ENCODE results near the gene VAPA. TPM values are rescaled to one million over a fixed set of nuclear protein-coding genes. Genes with fewer than 3 reads are reported as not detected.

Gene VAPA
- total and polyA plus RNA-seq, 7 donors, result 181 to 336 (median 263) TPM

DNA sequence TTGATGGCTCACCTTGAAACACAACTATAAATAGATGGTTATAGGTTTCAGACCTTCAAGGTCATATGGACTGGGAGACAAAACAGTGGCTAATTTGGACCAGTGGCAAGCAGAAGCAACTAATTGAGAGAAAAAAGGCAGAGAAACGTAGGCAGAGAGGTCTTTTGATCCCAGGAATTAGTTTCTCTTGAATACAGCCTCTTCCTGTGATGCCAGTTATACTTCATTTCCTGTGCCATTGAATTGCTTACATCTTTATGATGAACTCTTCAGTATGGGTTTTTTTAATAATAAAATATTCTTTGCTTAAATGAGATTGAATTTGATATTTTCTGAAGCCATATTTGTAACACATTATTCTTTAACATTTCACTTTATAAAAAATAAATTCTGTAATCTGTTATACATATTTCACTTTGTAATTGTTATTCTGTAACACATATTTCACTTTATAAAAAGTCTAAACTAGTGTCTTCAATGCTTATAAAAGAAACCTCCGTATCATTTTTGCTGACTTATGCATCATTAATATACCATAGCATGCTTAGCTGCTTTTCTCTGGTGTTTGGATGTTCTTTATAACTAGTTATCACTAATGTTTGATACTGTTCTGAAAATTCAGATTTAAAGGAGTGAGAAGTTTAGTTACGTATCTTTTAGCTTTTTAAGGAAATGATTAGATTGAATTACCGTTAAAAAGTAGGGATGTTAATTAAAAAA, 8.9 kb downstream of the VAPA start:
- no peak overlapping the region for H3K4me3 ChIP-seq
- no peaks in the 10 kb centered on the region for H3K36me3 ChIP-seq
- no peaks in the 10 kb centered on the region for H3K27me3 ChIP-seq
- H3K9me3 ChIP-seq, result no peaks in the 10 kb centered on the region
- DNase-seq, result no peak
- peak overlapping the region in 2 of 4 donors; percentile 8 to 20 for H3K27ac ChIP-seq
- peaks cover 0 to 98% (median 91%) of the 10 kb centered on the region in 4 donors for H3K4me1 ChIP-seq
- WGBS, 2 donors, result 67 to 76% methylated on average over 4 of the region's 4 CpGs
- intact Hi-C loops (cut with DNase I), result no loop called here
- TF ChIP-seq POLR2AphosphoS5 (IDR thresholded peaks at IDR 0.05) (no peak), EP300 (IDR thresholded peaks at IDR 0.05) (no peak), POLR2A (IDR thresholded peaks at IDR 0.05) (no peak)
- TF ChIP-seq, protein P1, sequence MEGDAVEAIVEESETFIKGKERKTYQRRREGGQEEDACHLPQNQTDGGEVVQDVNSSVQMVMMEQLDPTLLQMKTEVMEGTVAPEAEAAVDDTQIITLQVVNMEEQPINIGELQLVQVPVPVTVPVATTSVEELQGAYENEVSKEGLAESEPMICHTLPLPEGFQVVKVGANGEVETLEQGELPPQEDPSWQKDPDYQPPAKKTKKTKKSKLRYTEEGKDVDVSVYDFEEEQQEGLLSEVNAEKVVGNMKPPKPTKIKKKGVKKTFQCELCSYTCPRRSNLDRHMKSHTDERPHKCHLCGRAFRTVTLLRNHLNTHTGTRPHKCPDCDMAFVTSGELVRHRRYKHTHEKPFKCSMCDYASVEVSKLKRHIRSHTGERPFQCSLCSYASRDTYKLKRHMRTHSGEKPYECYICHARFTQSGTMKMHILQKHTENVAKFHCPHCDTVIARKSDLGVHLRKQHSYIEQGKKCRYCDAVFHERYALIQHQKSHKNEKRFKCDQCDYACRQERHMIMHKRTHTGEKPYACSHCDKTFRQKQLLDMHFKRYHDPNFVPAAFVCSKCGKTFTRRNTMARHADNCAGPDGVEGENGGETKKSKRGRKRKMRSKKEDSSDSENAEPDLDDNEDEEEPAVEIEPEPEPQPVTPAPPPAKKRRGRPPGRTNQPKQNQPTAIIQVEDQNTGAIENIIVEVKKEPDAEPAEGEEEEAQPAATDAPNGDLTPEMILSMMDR (IDR thresholded peaks at IDR 0.05), result no peak

DNA sequence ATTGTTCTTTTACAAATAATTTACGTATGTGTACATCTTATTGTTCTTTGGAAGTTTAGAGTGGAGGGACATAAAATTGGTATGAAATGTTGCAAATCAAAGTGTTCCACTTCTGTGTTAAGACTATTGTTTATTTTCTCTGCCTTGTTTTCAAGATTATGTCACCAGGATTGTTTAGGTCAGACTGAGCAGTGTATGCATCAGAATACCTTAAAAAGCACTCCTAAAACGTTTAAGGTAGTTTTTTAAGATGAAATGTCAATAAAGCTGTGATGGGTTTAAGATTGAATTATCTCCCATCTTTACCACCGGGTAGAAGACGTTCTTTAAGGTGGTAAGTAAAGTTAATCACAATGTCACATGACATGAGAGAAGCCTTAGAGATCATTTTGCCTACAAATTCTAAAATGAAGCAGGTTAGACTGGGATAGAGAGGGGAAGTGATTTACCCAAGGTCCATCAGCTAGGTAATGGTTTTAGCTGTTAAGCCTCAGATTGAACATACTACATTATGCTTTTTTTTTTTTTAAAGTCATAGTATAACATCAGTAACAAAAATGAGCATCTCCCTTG, 10.6 kb downstream of the VAPA start:
- DNase-seq, result no peak
- Histone ChIP-seq H3K4me1 (peaks cover 0 to 98% (median 92%) of the 10 kb centered on the region in 4 donors), H3K36me3 (no peaks in the 10 kb centered on the region), H3K27me3 (no peaks in the 10 kb centered on the region), H3K9me3 (no peaks in the 10 kb centered on the region), H3K4me3 (no peak overlapping the region), H3K27ac (peak overlapping the region in 3 of 4 donors; percentile 35 to 50 (median 49))
- 44 to 48% methylated on average over 4 of the region's 4 CpGs for WGBS, 2 donors
- intact Hi-C loops (cut with DNase I), result no loop called here
- TF ChIP-seq, protein P1 (IDR thresholded peaks at IDR 0.05), result no peak
- no peak for TF ChIP-seq EP300 (IDR thresholded peaks at IDR 0.05)
- no peak for TF ChIP-seq POLR2AphosphoS5 (IDR thresholded peaks at IDR 0.05)
- no peak for TF ChIP-seq POLR2A (IDR thresholded peaks at IDR 0.05)

DNA sequence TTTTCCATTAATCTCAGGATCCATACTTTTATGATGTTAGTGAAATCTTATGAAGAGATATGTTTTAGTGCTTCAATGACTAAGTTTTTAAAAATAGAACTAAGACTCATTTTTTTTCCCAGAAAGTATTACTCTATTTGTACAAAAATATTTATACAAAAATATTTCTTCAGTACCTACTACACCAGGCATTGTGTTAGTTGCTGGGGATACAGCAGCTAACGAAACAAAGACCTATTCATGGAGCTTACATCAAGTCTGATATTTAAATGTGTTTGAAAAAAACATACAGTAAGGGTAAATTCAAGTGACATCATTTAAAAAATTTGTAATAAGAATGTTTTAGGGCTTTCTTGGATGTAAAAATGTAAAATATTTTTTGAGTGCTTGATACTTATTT, 11.6 kb downstream of the VAPA start:
- H3K4me1 ChIP-seq, result peaks cover 0 to 96% (median 88%) of the 10 kb centered on the region in 4 donors
- H3K27me3 ChIP-seq, result no peaks in the 10 kb centered on the region
- H3K4me3 ChIP-seq, result no peak overlapping the region
- peak overlapping the region in 3 of 4 donors; percentile 22 to 50 (median 49) for H3K27ac ChIP-seq
- H3K36me3 ChIP-seq, result no peaks in the 10 kb centered on the region
- 77 to 87% methylated on average over 1 of the region's 1 CpG for WGBS, 2 donors
- no peaks in the 10 kb centered on the region for H3K9me3 ChIP-seq
- TF ChIP-seq POLR2AphosphoS5 (IDR thresholded peaks at IDR 0.05) (no peak), POLR2A (IDR thresholded peaks at IDR 0.05) (no peak)
- TF ChIP-seq, protein P1 (IDR thresholded peaks at IDR 0.05), result no peak
- intact Hi-C loops (cut with DNase I), result no loop called here
- no peak for DNase-seq

DNA sequence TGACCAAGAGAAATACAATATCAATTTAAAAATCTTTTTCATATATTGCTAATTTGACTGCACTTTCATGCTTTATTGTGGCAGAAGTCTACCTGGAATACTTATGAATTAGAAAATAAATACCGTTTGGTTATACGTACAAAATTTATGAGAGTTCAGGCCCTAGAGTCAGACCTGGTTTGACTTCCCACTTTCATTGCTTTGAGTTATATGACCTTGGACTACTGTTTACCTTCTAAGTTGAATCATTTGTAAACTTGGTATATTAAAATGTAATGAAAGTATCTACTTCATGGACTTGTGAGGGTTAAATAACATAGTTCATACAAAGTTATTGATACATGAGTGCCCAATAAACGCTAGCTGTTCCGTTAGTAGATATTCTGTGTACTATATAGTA, 12.0 kb downstream of the VAPA start:
- Histone ChIP-seq H3K36me3 (no peaks in the 10 kb centered on the region), H3K27ac (peak overlapping the region in 3 of 4 donors; percentile 22 to 50 (median 49)), H3K4me1 (peaks cover 0 to 96% (median 85%) of the 10 kb centered on the region in 4 donors), H3K27me3 (no peaks in the 10 kb centered on the region), H3K9me3 (no peaks in the 10 kb centered on the region), H3K4me3 (no peak overlapping the region)
- 24 to 72% methylated on average over 4 of the region's 4 CpGs for WGBS, 2 donors
- TF ChIP-seq, protein P1 (IDR thresholded peaks at IDR 0.05), result no peak
- TF ChIP-seq POLR2AphosphoS5 (IDR thresholded peaks at IDR 0.05) (no peak), POLR2A (IDR thresholded peaks at IDR 0.05) (no peak), EP300 (IDR thresholded peaks at IDR 0.05) (no peak)
- no peak for DNase-seq
- intact Hi-C loops (cut with DNase I), result no loop called here

Data from sigmoid colon (tissue), 7 donors.